Measurements from ENCODE around the gene RBM10. TPM values are rescaled to one million over a fixed set of nuclear protein-coding genes. Genes with fewer than 3 reads are reported as not detected.

RBM10 gene
- total and polyA plus RNA-seq, 2 experiments from 2014 or later = 39.5 to 101 TPM

GRCh38 chrX:47212381-47213293 is 67.6 kb downstream of the RBM10 start (continued):
- TF ChIP-seq ZNF462 (CRISPR knock-in tag; IDR thresholded peaks at IDR 0.05) = no peak
- TF ChIP-seq CTCF (conservative IDR thresholded peaks at IDR 0.05; ENCODE audit: low read depth in 2 of 2) = no peak
- TF ChIP-seq EZH2 (IDR thresholded peaks at IDR 0.05; ENCODE audit: low read depth, unreplicated experiment) = no peak

DNA sequence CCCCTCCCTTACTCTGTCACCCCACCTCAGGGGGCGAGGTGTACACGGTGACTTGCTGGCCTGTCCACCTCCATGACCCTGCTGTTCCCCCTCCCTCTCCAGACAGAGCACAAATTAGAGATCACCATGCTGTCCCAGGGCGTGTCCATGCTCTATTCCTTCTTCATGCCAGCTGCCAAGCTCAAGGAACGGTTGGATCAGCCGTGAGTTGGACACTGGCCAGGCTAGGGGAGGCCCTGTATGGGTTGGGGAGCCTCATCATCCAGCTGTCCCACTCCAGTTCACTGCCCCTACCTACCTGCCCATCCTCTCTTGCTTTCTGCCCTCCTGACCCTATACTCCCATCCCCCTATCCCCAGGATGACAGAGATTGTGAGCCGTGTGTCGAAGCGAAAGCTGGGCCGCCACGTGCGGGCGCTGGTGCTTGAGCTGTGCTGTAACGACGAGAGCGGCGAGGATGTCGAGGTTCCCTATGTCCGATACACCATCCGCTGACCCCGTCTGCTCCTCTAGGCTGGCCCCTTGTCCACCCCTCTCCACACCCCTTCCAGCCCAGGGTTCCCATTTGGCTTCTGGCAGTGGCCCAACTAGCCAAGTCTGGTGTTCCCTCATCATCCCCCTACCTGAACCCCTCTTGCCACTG is 69.5 kb downstream of the RBM10 start:
- H3K4me3 Mint-ChIP-seq = no peak overlapping the region
- Histone ChIP-seq H3K4me3 (no peak overlapping the region), H3K79me2 (replicated peaks; ENCODE audit: insufficient read depth) (peaks cover 10% of the 10 kb centered on the region), H3K27me3 (ENCODE audit: insufficient read depth) (no peaks in the 10 kb centered on the region), H3K27ac (ENCODE audit: low read depth) (no peak overlapping the region), H3K4me2 (no peak overlapping the region), H2AFZ (no peak overlapping the region), H3K36me3 (ENCODE audit: insufficient read depth) (peaks cover 34% of the 10 kb centered on the region), H3K9me2 (ENCODE audit: insufficient read depth) (no peaks in the 10 kb centered on the region), H3F3A (replicated peaks; ENCODE audit: low read depth) (peaks cover 7% of the 10 kb centered on the region), H3K4me1 (ENCODE audit: insufficient read depth) (no peaks in the 10 kb centered on the region), H4K20me1 (replicated peaks; ENCODE audit: insufficient read depth) (peaks cover 4% of the 10 kb centered on the region; the same call in 1 of the 2 replicates)
- H3K36me3 Mint-ChIP-seq (ENCODE audit: low read depth) = peaks cover 71% of the 10 kb centered on the region
- ATAC-seq (no peak), DNase-seq (ENCODE audit: low spot score) (no peak)
- H3K27me3 Mint-ChIP-seq (ENCODE audit: insufficient read depth, low read depth, poor library complexity) = peaks cover 20% of the 10 kb centered on the region
- H3K4me1 Mint-ChIP-seq = peaks cover 16% of the 10 kb centered on the region
- H3K9me3 Mint-ChIP-seq = no peaks in the 10 kb centered on the region
- TF ChIP-seq ZNF462 (CRISPR knock-in tag; IDR thresholded peaks at IDR 0.05) (no peak), EZH2 (IDR thresholded peaks at IDR 0.05; ENCODE audit: low read depth, unreplicated experiment) (no peak)
- H3K27ac Mint-ChIP-seq = no peak overlapping the region

Data from GM23338 (cell line).